ENCODE results near the gene ATG2A. TPM values are rescaled to one million over a fixed set of nuclear protein-coding genes. Genes with fewer than 3 reads are reported as not detected.
A peak's percentile ranks its signal among the peaks of the same experiment; 100 is the strongest.

The ATG2A gene
- total and polyA plus RNA-seq, 2 donors (not counting 3 experiments of a cell fraction or from before 2014, with no cell fraction given), result 13.4 to 24.3 TPM

GRCh38 chr11:64861227-64861975 is 55.6 kb downstream of the ATG2A start:
- intact Hi-C loops (cut with micrococcal nuclease) (no loop called here), dilution Hi-C loops (cut with MboI; ENCODE audit: extremely low pct_ligation_motif_present, low sequenced_read_pairs) (no loop called here)
- no peak for DNase-seq (ENCODE audit: low read depth, low spot score)
- Histone ChIP-seq H3K4me2 (ENCODE audit: insufficient read depth, low read length) (no peak overlapping the region), H3K4me3 (replicated peaks in 1 of 3; ENCODE audit: insufficient read depth in 1 of 3, low read depth in 1 of 3, low read length in 3 of 3) (no peak overlapping the region), H4K20me1 (replicated peaks; ENCODE audit: control insufficient read depth, extremely low read depth, insufficient read depth, low read length) (no peaks in the 10 kb centered on the region), H3K9me3 (replicated peaks; ENCODE audit: control insufficient read depth, insufficient read depth, low read length) (no peaks in the 10 kb centered on the region), H3K9me1 (replicated peaks; ENCODE audit: control insufficient read depth, extremely low read depth, insufficient read depth, low read length) (no peaks in the 10 kb centered on the region), H2AFZ (ENCODE audit: low read depth, low read length) (no peak overlapping the region), H3K79me2 (ENCODE audit: control insufficient read depth, insufficient read depth, low read length) (peaks cover 67% of the 10 kb centered on the region), H3K9ac (replicated peaks; ENCODE audit: extremely low read depth, insufficient read depth, low read length) (no peak overlapping the region), H3K27ac (ENCODE audit: insufficient read depth, low read depth, low read length) (no peak overlapping the region), H3K36me3 (ENCODE audit: control insufficient read depth in 2 of 2, extremely low read depth in 1 of 2, insufficient read depth in 2 of 2, low read length in 2 of 2) (peaks cover 0 to 16% of the 10 kb centered on the region in 2 experiments), H3K27me3 (ENCODE audit: control insufficient read depth in 2 of 2, insufficient read depth in 2 of 2, low read length in 2 of 2) (no peaks in the 10 kb centered on the region), H3K4me1 (ENCODE audit: control insufficient read depth, extremely low read depth, insufficient read depth, low read length) (peaks cover 38% of the 10 kb centered on the region)
- FAIRE-seq, result no peak
- CTCF ChIA-PET, result interaction anchor here (0.8 to 9.1 kb wide), 4 partner anchors 8 to 33 kb away, joined by 3 to 101 read pairs (median 6); no protein-coding TSS in a partner anchor
- peak; percentile 31 for TF ChIP-seq POLR2A (IDR thresholded peaks at IDR 0.05; ENCODE audit: low read depth, low read length)
- TF ChIP-seq, protein P1, sequence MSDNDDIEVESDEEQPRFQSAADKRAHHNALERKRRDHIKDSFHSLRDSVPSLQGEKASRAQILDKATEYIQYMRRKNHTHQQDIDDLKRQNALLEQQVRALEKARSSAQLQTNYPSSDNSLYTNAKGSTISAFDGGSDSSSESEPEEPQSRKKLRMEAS (IDR thresholded peaks at IDR 0.05; ENCODE audit: insufficient read depth, insufficient read length), result no peak
- no TSS peak for BruUV-seq (replicated peaks)
- POLR2A ChIA-PET, result interaction anchor here (1.0 kb wide), 1 partner anchor 17 kb away, joined by 3 read pairs; no protein-coding TSS in a partner anchor

- ChIA-PET POLR2A (interaction anchor here (1.6 to 1.9 kb wide), 2 partner anchors 18 to 20 kb away, joined by 4 to 5 read pairs; partner anchors contain the start of gene EHD1), CTCF (interaction anchor here (1.1 to 9.1 kb wide), 6 partner anchors 9 to 28 kb away, joined by 3 to 101 read pairs (median 12); partner anchors contain the start of gene EHD1)
- Histone ChIP-seq H3K27me3 (ENCODE audit: control insufficient read depth in 2 of 2, insufficient read depth in 2 of 2, low read length in 2 of 2) (no peaks in the 10 kb centered on the region), H2AFZ (ENCODE audit: low read depth, low read length) (no peak overlapping the region), H3K4me2 (ENCODE audit: insufficient read depth, low read length) (no peak overlapping the region), H3K9ac (replicated peaks; ENCODE audit: extremely low read depth, insufficient read depth, low read length) (no peak overlapping the region), H4K20me1 (replicated peaks; ENCODE audit: control insufficient read depth, extremely low read depth, insufficient read depth, low read length) (no peaks in the 10 kb centered on the region), H3K36me3 (ENCODE audit: control insufficient read depth in 2 of 2, extremely low read depth in 1 of 2, insufficient read depth in 2 of 2, low read length in 2 of 2) (peaks cover 0 to 16% of the 10 kb centered on the region in 2 experiments), H3K27ac (ENCODE audit: insufficient read depth, low read depth, low read length) (no peak overlapping the region), H3K9me1 (replicated peaks; ENCODE audit: control insufficient read depth, extremely low read depth, insufficient read depth, low read length) (no peaks in the 10 kb centered on the region), H3K9me3 (replicated peaks; ENCODE audit: control insufficient read depth, insufficient read depth, low read length) (no peaks in the 10 kb centered on the region), H3K79me2 (ENCODE audit: control insufficient read depth, insufficient read depth, low read length) (peaks cover 50% of the 10 kb centered on the region), H3K4me1 (ENCODE audit: control insufficient read depth, extremely low read depth, insufficient read depth, low read length) (peaks cover 46% of the 10 kb centered on the region), H3K4me3 (replicated peaks in 1 of 3; ENCODE audit: insufficient read depth in 1 of 3, low read depth in 1 of 3, low read length in 3 of 3) (no peak overlapping the region)
- TF ChIP-seq EZH2 (IDR thresholded peaks at IDR 0.05; ENCODE audit: borderline replicate concordance, low read depth, low read length, severe bottlenecking) (no peak), POLR2AphosphoS5 (IDR thresholded peaks at IDR 0.05; ENCODE audit: insufficient read depth, low read depth, low read length) (no peak), GATA2 (IDR thresholded peaks at IDR 0.05; ENCODE audit: insufficient read depth, insufficient read length, low read depth, low read length) (no peak), FOS (IDR thresholded peaks at IDR 0.05; ENCODE audit: borderline replicate concordance, insufficient read depth, low read length) (no peak), JUN (IDR thresholded peaks at IDR 0.05; ENCODE audit: borderline replicate concordance, insufficient read depth, insufficient read length, low read depth) (no peak), CTCF (IDR thresholded peaks at IDR 0.05; ENCODE audit: extremely low read depth in 1 of 2, insufficient read depth in 1 of 2, low read depth in 1 of 2, low read length in 2 of 2) (no peak), POLR2A (IDR thresholded peaks at IDR 0.05; ENCODE audit: low read depth, low read length) (no peak), MYC (IDR thresholded peaks at IDR 0.05; ENCODE audit: low read depth, low read length) (no peak)
- TF ChIP-seq, protein P1 (IDR thresholded peaks at IDR 0.05; ENCODE audit: insufficient read depth, insufficient read length), result no peak
- intact Hi-C loops (cut with micrococcal nuclease), result no loop called here
- FAIRE-seq, result no peak
- no peak for DNase-seq (ENCODE audit: low read depth, low spot score)
- dilution Hi-C loops (cut with MboI; ENCODE audit: extremely low pct_ligation_motif_present, low sequenced_read_pairs), result no loop called here
- no TSS peak for BruUV-seq (replicated peaks)
Measured at GRCh38 chr11:64859542-64860414, 57.2 kb downstream of the ATG2A start.
